NCI-H774 (cell line): ENCODE measurements around the gene SERPINB6.
"Not testable (repeated sequence)": the region's sequence is repeated elsewhere in the genome, so short reads cannot be mapped to it uniquely, and the experiment has no call there.

Experiments used
- DNase-seq: peaks from one replicate; lab custom pipeline; 2025; lab: John Stamatoyannopoulos, UW

Gene SERPINB6

DNA sequence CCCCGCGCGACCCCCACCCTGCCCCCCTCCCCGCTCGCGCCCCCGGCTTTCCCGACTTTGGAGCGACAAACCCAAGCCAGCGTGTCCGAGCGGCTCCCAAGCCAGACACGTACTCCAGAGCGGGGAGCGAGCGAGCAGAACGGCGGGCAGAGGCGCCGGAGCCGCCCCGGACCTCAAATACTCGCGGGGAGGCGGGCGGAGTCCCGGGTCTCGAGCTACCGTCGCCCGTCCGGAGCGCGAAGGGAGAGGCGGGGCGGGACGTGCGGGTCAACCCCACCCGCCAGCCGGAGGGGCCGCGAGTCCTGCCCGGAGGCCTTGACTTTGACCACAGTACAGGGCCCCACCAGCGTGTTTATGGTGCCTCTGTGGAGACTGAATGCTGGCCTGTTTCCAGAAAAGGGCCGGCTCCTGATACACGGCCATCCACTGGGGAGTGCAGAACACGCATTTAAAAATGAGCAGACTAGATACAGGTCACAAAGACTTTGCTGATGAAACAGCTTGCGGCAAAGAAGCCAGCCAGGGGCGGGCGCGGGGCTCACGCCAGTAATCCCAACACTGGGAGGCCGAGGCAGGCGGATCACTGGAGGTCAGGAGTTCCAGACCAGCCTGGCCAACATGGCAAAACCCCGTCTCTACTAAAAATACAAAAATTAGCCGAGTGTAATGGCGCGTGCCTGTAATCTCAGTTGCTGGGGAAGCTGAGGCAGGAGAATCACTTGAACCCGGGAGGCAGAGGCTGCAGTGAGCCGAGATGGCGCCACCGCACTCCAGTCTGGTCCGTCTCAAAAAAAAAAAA is at the start of gene SERPINB6:
Gene SERPINB6, minus strand, starts transcription at position 148 of the 799 bp plus-strand sequence. CDS start 12,235 bp downstream, outside the sequence.
- DNase-seq = peak; percentile 28

DNA sequence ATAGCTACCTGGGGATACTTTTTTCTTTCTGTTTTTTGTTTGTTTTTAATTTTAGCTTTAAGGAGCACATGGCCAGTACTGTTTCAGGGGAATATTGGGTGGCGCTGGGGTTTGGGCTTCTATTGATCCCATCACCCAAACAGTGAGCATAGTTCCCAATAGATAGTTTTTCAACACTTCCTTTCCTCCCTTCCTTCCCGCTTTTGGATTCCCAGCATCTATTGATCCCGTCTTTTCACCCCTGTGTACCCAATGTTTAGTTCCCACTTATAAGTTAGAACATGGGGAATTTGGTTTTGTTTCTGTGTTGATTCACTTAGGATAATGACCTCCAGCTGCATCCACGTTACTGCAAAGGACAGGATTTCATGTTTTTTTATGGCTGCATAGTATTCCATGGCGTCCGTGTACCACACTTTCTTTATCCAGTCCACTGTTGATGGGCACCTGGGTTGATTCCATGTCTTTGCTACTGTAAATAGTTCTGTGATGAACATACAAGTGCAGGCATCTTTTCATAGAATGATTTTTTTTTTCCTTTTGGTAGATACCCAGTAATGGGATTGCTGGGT is 48.5 kb upstream of the SERPINB6 start:
- DNase-seq = no peak

DNA sequence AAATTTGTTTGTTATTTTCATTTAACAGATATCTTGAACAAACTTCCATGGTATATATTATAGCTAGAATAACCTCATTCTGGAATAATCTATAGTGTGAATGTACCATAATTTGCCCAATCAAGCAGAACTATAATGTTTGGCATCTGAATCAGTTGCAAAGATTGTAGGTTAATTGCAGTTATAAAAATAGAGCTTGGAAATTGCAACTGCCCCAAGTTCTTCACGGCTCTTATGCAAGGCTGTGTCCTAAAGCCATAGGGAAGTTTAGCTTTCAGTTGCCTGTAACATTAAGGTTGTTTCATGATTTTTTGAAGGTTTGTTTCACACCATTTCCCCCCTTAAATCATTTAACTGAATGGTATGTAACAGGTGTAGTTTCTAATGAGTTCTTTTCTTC is 47.7 kb upstream of the SERPINB6 start:
- no peak for DNase-seq

GRCh38 chr6:3017304-3017703 is 45.9 kb upstream of the SERPINB6 start:
- DNase-seq = no peak

DNA sequence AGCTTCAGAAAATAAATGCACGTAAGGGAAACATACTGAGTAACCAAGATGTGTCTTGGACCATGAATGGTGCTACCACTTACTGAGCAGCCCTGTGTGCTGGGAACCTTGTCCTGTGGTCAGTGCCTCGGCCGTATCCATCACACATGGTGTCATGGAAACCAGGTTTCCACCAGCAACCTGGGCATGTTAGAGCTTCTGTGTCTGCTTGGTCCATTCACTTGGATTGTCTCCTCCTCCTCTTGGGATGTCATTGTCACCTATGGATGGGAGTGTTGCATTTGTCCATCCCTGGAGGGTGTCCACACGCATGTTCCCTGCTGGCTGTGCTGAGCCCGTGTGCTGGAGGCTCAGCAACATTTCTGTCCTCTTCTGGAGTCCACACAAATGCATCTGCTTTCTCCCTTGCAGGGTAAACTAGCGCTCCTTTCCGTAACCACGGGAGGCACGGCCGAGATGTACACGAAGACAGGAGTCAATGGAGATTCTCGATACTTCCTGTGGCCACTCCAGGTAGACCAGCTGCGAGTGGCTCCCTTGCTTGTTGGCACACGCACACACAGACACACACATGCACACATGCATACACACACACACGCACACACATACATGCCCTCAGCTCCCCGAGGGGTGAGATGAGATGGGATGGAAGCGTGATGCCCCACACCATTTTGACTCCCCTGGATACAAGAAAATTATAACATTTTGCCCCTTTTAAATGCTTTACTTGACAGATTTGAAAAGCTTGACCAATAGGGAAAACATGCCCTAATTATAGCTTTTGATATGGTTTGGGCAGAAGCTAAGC is 45.3 kb upstream of the SERPINB6 start:
- DNase-seq = no peak

- DNase-seq = no peak
Observed at GRCh38 chr6:3015144-3015543, 43.8 kb upstream of the SERPINB6 start.

GRCh38 chr6:3014675-3015066 is 43.3 kb upstream of the SERPINB6 start:
- DNase-seq = no peak

DNA sequence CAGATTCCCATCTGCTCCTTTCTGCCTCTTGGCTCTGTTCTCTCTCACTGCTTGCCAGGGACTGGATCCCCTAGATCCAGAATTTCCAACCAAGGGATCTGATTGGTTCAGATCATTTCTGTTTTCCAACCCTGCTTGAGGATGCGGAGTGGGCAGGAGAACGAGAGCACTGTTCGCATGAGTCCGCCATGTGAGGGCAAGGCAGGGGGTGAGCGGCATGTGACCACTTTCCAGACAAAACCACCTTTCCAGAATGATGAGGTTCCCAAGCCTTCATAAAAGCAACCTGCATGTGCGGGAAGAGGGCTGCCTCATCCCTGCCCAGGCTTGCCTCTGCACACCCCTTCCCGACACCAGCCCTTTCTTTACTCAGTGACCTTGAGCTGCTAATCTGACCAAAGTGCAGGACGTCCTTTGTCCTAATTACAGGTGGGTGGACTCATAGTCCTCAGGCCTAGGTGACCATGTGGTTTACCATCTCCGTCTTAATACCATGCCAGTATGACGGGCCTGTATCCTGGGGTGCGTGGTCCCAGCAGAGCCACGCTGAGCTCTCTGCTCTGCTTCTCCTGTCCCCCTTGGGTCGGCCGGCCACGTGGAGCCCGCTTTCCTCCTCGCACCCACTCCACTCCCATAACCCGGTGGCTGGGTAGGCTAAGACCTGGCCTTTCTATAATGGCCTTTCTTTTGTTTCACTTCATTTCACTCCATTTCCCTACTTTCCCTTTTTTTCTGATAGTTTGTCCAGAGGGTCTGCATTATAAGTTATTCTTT is 42.7 kb upstream of the SERPINB6 start:
- no peak for DNase-seq

DNA sequence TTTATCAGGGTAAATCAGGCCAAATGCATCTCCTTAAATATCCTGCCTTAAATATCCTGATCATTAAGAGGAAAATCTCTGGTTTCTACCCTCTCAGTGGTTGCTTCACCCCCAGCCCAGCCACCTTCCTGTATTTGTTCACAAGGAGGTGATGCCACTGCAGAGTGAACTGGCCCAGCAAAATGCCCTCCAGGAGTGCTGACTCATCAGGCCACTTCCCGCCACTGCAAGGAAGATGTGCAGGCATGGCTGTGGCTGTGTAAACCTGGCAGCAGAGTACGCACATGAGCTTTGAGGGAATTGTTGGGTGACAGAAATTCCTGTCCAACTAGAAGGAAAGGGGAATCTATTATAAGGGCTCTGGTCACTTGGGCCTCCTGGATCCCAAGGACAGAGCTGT is 42.1 kb upstream of the SERPINB6 start:
- DNase-seq = no peak

GRCh38 chr6:3011592-3011991 is 40.2 kb upstream of the SERPINB6 start:
- no peak for DNase-seq

DNA sequence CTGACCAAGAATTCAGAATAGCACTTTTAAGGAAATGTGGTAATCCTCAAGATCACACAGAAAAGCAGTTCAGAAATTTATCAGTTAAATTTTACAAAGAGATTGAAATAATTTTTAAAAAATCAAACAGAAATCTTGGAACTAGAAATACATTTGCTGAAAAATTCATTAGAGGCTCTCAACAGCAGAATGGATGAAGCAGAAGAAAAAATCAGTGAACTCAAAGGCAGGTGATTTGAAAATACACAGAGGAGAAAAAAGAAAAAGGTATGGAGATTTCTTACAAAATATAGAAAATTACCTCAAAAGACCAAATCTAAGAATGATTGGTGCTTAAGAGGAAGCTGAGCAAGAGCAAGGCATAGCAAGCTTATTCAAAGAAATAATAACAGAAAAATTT is 39.8 kb upstream of the SERPINB6 start:
- no peak for DNase-seq

- DNase-seq = no peak
Observed at GRCh38 chr6:3009930-3010329, 38.6 kb upstream of the SERPINB6 start.

GRCh38 chr6:3008712-3009265 is 37.4 kb upstream of the SERPINB6 start:
- DNase-seq = not testable (repeated sequence)

GRCh38 chr6:3007571-3007970 is 36.2 kb upstream of the SERPINB6 start:
- no peak for DNase-seq

DNA sequence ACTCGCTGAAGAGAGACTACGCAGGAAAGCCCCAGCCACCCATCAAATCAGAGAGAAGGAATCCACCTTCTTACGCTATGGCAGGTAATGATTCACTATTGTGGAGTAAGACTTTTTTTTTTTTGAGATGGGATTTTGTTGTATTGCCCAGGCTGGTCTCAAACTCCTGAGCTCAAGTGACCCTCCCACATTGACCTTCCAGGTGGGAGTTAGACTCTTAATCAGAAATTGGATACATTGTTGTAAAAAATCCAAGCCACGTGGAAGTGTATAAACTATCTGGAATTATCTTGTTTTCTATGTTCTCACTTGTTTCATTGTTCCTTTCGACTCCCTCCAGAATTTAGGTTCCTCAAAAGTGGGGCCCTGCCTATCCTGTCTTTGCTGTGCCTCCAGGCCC is 35.1 kb upstream of the SERPINB6 start:
- DNase-seq = no peak

DNA sequence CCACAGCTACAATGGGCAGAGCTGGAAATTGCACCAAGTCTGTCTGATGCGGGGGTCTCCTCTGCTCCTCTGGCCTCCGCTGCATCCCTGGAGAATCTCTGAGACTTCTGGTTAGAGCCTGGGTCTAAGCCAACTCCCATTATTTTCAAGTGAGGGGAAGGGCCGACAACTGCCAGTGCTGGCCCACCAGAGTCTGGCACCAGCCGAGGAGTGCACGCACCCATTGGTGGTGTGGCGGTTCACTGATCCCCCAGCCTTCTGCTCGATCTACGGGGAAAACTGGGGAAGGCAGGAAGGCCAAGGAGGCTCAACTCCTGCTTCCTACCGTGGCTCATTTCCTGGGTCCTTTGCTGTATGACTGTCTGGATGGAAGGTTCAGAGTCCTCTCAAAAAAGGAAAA is 34.5 kb upstream of the SERPINB6 start:
- DNase-seq = no peak

DNA sequence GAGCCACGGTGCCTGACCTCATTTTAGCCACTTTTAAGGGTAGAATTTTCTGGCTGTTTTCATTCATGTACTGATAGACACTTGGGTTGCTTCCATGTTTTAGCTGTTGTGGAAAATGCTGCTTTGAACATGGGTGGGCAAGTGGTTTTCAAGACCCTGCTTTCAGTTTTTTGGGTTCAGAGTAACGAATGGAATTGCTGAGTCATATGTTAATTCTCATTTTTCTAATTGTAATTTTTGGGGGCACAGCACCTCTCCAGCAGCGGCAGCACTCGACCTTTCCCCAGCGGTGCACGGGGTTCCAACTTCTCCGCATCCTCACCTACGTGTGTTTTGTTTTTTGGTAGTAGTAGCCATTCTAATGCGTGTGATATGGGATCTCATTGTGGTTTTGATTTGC is 33.7 kb upstream of the SERPINB6 start:
- no peak for DNase-seq

DNA sequence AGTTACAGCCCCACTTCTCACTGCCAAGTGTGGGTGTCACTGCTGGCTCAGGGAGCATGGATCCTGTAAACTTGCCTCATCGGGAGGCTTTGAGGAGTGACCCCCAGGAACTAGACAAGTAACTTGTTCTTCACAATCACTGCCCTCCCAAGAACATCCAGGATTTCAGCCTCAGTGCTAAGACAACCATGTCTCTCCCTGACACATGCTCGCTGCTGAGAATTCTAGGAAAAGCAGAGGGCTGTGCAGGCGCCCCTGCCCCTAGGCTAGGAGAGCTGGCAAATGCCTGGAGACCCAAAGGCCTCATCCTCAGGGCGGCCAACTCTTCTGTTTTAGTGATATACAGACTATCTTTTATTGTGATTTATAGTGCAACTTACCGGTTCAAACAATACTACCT is 31.9 kb upstream of the SERPINB6 start:
- DNase-seq = not testable (repeated sequence)

- no peak for DNase-seq
Observed at GRCh38 chr6:3001773-3002293, 30.5 kb upstream of the SERPINB6 start.

DNA sequence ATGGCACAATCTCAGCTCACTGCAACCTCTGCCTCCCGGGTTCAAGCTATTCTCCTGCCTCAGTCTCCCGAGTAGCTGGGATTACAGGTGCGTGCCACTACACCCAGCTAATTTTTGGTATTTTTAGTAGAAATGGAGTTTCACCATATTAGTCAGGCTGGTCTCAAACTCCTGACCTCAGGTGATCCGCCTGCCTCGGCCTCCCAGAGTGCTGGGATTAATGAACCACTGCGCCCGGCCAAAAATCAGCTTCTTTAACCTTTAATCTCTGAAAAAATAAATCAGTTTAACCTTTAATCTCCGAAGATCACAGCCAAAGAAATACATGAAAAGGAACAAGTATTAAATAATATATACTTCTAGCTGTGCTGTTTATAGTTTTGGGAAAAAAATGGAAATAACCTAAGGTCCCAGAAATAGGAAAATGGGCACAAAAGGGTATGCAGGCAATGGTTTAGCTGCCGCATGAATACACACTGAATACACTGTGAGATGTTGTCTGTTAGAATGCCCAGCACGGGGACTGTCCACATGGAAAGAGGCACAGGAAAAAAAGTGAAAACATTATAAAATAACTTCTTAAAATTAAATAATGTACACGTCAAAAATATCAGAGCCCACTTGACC is 29.9 kb upstream of the SERPINB6 start:
- DNase-seq = no peak
